HepG2 (cell line): ENCODE results near the gene CAMKV. TPM values are rescaled to one million over a fixed set of nuclear protein-coding genes. Genes with fewer than 3 reads are reported as not detected.

ENCODE experiments used
- ATAC-seq: fragments of 200-7000 bp; cut with Tn5 transposase; 3 replicates; pipeline ENCODE4 v1.9.1; 2020; ENCODE audit warnings: mild to moderate bottlenecking, moderate library complexity
- BruUV-seq: library from RNA; stranded (reverse); fragments of 400-500 nt; replicated peaks from 2 replicates; lab custom pipeline; 2021; lab: Mats Ljungman, UMichigan
- CTCF ChIA-PET: fragments of 300-600 bp; formaldehyde crosslinking; extraction: SDS; loops from one replicate; lab custom pipeline; 2021; ENCODE audit warnings: low total read pairs, inconsistent platforms, low intra/inter-chr PET ratio; lab: Yijun Ruan, JAX
- POLR2A ChIA-PET: fragments of 350-600 bp; sonication (Branson Sonifier 250); formaldehyde crosslinking; loops from one replicate; lab custom pipeline; 2020; ENCODE audit warnings: antibody characterized with exemption, inconsistent platforms; lab: Yijun Ruan, JAX
- DNase-seq: peaks from one replicate; pipeline ENCODE4 v3.0.0-alpha.2; 2015; ENCODE audit warnings: low spot score
- FAIRE-seq: peaks from 3 replicates; lab custom pipeline; 2011; peaks lifted over from hg19 to GRCh38; lab: Jason Lieb, UNC
- H2AFZ ChIP-seq: one replicate; pipeline ENCODE4 v1.6.1; 2011; ENCODE audit warnings: low read length, inconsistent platforms
- H3K27ac ChIP-seq: fragments of 300-600 bp; 3 replicates; pipeline ENCODE4 v1.8.0; 2011; ENCODE audit warnings: mixed run types, mild to moderate bottlenecking, mixed read lengths, low read length, inconsistent platforms; ENCODE audit not compliant: insufficient read depth; ENCODE audit errors: extremely low read length
- H3K27me3 ChIP-seq, 2 experiments: fragments of 200-600 bp in 1 of 2; 2 replicates in 1 of 2; 3 replicates in 1 of 2; pipeline versions ENCODE4 v1.6.0 to v1.8.0; 2011; ENCODE audit warnings: low read length in 2 of 2, mild to moderate bottlenecking in 2 of 2, moderate library complexity in 2 of 2, inconsistent platforms in 1 of 2; ENCODE audit not compliant: insufficient read depth in 2 of 2, control insufficient read depth in 1 of 2
- H3K36me3 ChIP-seq, 2 experiments: fragments of 200-600 bp in 1 of 2; replicated peaks in 1 of 2; 2 replicates in 1 of 2; 3 replicates in 1 of 2; pipeline versions ENCODE4 v1.5.1 to v1.8.0; 2011; ENCODE audit warnings: low read length in 2 of 2, inconsistent platforms in 1 of 2; ENCODE audit not compliant: insufficient read depth in 2 of 2, control insufficient read depth in 1 of 2
- H3K4me1 ChIP-seq: 2 replicates; pipeline ENCODE4 v1.5.1; 2012; ENCODE audit warnings: low read length, inconsistent platforms; ENCODE audit not compliant: insufficient read depth
- H3K4me2 ChIP-seq: 2 replicates; pipeline ENCODE4 v1.6.0; 2011; ENCODE audit warnings: low read depth, low read length, inconsistent platforms
- H3K4me3 ChIP-seq, 3 experiments: fragments of 200-600 bp in 1 of 3; sonication (generic), shearing (Covaris generic) in 1 of 3; replicated peaks in 1 of 3; 2 replicates each; pipeline ENCODE4 v1.5.1; 2011 to 2016; ENCODE audit warnings: low read length in 3 of 3, inconsistent platforms in 2 of 3, low read depth in 2 of 3, mild to moderate bottlenecking in 2 of 3, control low read depth in 1 of 3, mixed read lengths in 1 of 3; ENCODE audit not compliant: insufficient read depth in 1 of 3
- H3K79me2 ChIP-seq: one replicate; pipeline ENCODE4 v1.6.1; 2011; ENCODE audit warnings: low read length, inconsistent platforms; ENCODE audit not compliant: insufficient read depth
- H3K9ac ChIP-seq: 2 replicates; pipeline ENCODE4 v1.6.0; 2011; ENCODE audit warnings: mild to moderate bottlenecking, low read depth, low read length, inconsistent platforms; ENCODE audit not compliant: insufficient read depth
- H3K9me3 ChIP-seq: 2 replicates; pipeline ENCODE4 v1.5.1; 2012; ENCODE audit warnings: mild to moderate bottlenecking, low read length
- H4K20me1 ChIP-seq: 2 replicates; pipeline ENCODE4 v1.6.0; 2011; ENCODE audit warnings: inconsistent platforms, mild to moderate bottlenecking, low read length, moderate library complexity; ENCODE audit not compliant: insufficient read depth
- CEBPZ ChIP-seq: IDR thresholded peaks from 2 replicates; pipeline ENCODE4 v1.6.1; 2012; ENCODE audit warnings: low read length, improper control_type of control experiment
- SNRNP70 ChIP-seq: fragments of 200-400 bp; formaldehyde crosslinking; IDR thresholded peaks from 2 replicates; pipeline ENCODE4 v1.6.1; 2017; ENCODE audit warnings: mild to moderate bottlenecking, low read depth, low read length, moderate library complexity
- WGBS: methylation state at CpG from one replicate; pipeline ENCODE4 v1.1.6; 2017; ENCODE audit warnings: low lambda C conversion rate; 5-methylcytosine and 5-hydroxymethylcytosine counted together
- in situ Hi-C: cut with HindIII; loops from 2 replicates; pipeline ENCODE4 v1.10.0; 2017; ENCODE audit warnings: low pct_unique_long_range_greater_than_20kb; ENCODE audit not compliant: extremely low pct_ligation_motif_present
- intact Hi-C: fragments of 100-400 bp; cut with micrococcal nuclease; formaldehyde crosslinking; loops from one replicate; pipeline ENCODE4 v1.10.0; 2022; ENCODE audit not compliant: unreplicated experiment
- polyA plus RNA-seq, 8 experiments: library from polyadenylated mRNA; depleted of rRNA in 3 of 8; stranded (reverse) in 7 of 8; unstranded in 1 of 8; fragments of >200 nt; fragmentation: Illumina TruSeq in 4 of 8; extraction: Trizol in 4 of 8; gene quantifications; 2 replicates each; pipeline versions ENCODE4 v1.2.1 to v1.2.3, GENCODE V29; 2011 to 2016; ENCODE audit warnings: low read depth in 4 of 8, missing spikeins in 1 of 8, mixed read lengths in 1 of 8; ENCODE audit not compliant: insufficient read depth in 1 of 8
- total RNA-seq, 5 experiments: library from RNA; depleted of rRNA; stranded (reverse); fragments of >200 nt; fragmentation: Illumina TruSeq; extraction: Trizol; gene quantifications; 2 replicates each; pipeline ENCODE4 v1.2.3, GENCODE V29; 2016; ENCODE audit warnings: low read depth in 1 of 5

CAMKV gene
- total and polyA plus RNA-seq, 2 of the 13 experiments (the other 11 are each of a cell fraction or from before 2014, with no cell fraction given), result 0.13 to 0.15 TPM

GRCh38 chr3:49902511-49903345 lies 33.0 kb upstream of the CAMKV start:
- H3K79me2 ChIP-seq, result no peaks in the 10 kb centered on the region
- ChIA-PET POLR2A (interaction anchor here (1.0 to 1.5 kb wide), 2 partner anchors 35 to 37 kb away, joined by 3 read pairs; partner anchors contain the start of gene RBM6), CTCF (no interaction called here)
- peaks cover 43% of the 10 kb centered on the region for H3K4me1 ChIP-seq
- 0 out of 5 replicates have a peak, but pooled peaks cover 0 to 1% of the 10 kb centered on the region in 2 experiments for H3K27me3 ChIP-seq
- TF ChIP-seq CEBPZ, result no peak
- no peak for TF ChIP-seq SNRNP70
- no peaks in the 10 kb centered on the region for H3K9me3 ChIP-seq
- WGBS, result 75% methylated on average over 15 of the region's 44 CpGs
- no peak overlapping the region for H2AFZ ChIP-seq
- FAIRE-seq (no peak), ATAC-seq (peak; percentile 4), DNase-seq (no peak)
- intact Hi-C loops, result no loop called here
- H3K9ac ChIP-seq, result no peak overlapping the region
- H4K20me1 ChIP-seq, result no peaks in the 10 kb centered on the region
- BruUV-seq, result no TSS peak
- no peak overlapping the region for H3K4me2 ChIP-seq
- in situ Hi-C loops, result loop anchor here (10.0 kb wide), 1 partner anchor 98 kb away; the partner anchor contains the start of gene INKA1
- no peaks in the 10 kb centered on the region for H3K36me3 ChIP-seq
- no peak overlapping the region; a peak in 1 of 6 replicates for H3K4me3 ChIP-seq
- no peak overlapping the region for H3K27ac ChIP-seq
